ENCODE data around the gene HEATR9.

DNA sequence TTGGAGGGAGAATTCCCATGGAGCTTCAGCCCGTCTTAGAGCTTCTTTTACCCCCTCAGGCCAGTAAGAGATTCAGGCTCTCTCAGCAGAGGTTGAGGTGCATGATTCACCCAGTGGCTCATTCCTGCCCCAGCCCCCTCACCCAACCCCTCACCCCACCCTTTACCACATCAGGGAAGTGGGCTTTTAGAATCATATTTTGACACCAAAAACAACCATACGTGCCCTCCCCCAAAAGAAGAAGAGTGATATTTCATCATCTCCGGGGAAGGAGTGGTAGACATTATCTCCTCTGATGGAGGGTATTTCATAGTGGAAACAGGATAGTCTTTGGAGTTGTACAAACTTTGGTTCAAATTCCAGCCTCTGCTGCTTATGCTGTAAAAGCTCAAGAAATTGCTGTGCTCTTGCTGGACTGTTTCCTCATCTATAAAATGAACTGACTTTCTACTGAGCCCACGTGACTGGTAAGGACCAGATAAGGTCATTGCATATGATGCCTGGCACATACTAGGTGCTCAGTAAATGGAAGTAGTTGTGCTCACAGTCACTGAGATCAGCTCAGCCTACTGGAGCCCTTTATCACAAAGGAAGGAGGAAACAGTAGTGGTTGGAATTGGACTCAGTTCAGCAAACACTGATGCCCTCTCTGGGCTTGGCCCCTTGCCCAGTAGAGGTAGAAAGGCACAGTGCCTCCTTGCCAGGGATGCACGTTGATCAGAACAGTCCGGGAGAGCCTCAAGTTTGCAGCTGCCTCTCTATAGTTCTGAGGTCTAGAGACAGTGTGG, 29.8 kb upstream of the HEATR9 start:
- TF ChIP-seq POLR2A (IDR thresholded peaks at IDR 0.05): no peak
- TF ChIP-seq, protein P1, sequence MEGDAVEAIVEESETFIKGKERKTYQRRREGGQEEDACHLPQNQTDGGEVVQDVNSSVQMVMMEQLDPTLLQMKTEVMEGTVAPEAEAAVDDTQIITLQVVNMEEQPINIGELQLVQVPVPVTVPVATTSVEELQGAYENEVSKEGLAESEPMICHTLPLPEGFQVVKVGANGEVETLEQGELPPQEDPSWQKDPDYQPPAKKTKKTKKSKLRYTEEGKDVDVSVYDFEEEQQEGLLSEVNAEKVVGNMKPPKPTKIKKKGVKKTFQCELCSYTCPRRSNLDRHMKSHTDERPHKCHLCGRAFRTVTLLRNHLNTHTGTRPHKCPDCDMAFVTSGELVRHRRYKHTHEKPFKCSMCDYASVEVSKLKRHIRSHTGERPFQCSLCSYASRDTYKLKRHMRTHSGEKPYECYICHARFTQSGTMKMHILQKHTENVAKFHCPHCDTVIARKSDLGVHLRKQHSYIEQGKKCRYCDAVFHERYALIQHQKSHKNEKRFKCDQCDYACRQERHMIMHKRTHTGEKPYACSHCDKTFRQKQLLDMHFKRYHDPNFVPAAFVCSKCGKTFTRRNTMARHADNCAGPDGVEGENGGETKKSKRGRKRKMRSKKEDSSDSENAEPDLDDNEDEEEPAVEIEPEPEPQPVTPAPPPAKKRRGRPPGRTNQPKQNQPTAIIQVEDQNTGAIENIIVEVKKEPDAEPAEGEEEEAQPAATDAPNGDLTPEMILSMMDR (IDR thresholded peaks at IDR 0.05): no peak

All from esophagus squamous epithelium (tissue), 4 donors.